ENCODE data around the gene TSPAN12.
"Not testable (repeated sequence)": the region's sequence is repeated elsewhere in the genome, so short reads cannot be mapped to it uniquely, and the experiment has no call there.

Gene TSPAN12

GRCh38 chr7:120805636-120806388 lies 52.1 kb downstream of the TSPAN12 start:
- DNase-seq (ENCODE audit: low read depth), result peak; percentile 8

GRCh38 chr7:120802751-120803150 lies 55.2 kb downstream of the TSPAN12 start:
- no peak for DNase-seq (ENCODE audit: low read depth)

- no peak for DNase-seq (ENCODE audit: low read depth)
Observed at GRCh38 chr7:120799813-120800475, 58.0 kb downstream of the TSPAN12 start.

- no peak for DNase-seq (ENCODE audit: low read depth)
Observed at GRCh38 chr7:120799147-120799546, 58.8 kb downstream of the TSPAN12 start.

- no peak for DNase-seq (ENCODE audit: low read depth)
Observed at GRCh38 chr7:120797026-120797645, 60.8 kb downstream of the TSPAN12 start.

- DNase-seq (ENCODE audit: low read depth), result no peak
Observed at GRCh38 chr7:120794106-120794729, 63.7 kb downstream of the TSPAN12 start.

GRCh38 chr7:120793213-120793936 lies 64.6 kb downstream of the TSPAN12 start:
- no peak for DNase-seq (ENCODE audit: low read depth)

- DNase-seq (ENCODE audit: low read depth), result no peak
Observed at GRCh38 chr7:120792861-120793130, 65.1 kb downstream of the TSPAN12 start.

GRCh38 chr7:120792091-120792860 lies 65.7 kb downstream of the TSPAN12 start:
- peak; percentile 35 for DNase-seq (ENCODE audit: low read depth)

- DNase-seq (ENCODE audit: low read depth), result no peak
Observed at GRCh38 chr7:120785095-120785494, 72.8 kb downstream of the TSPAN12 start.

- no peak for DNase-seq (ENCODE audit: low read depth)
Observed at GRCh38 chr7:120783721-120784120, 74.2 kb downstream of the TSPAN12 start.

GRCh38 chr7:120783273-120783672 lies 74.7 kb downstream of the TSPAN12 start:
- no peak for DNase-seq (ENCODE audit: low read depth)

GRCh38 chr7:120781924-120782323 lies 76.0 kb downstream of the TSPAN12 start:
- not testable (repeated sequence) for DNase-seq (ENCODE audit: low read depth)

GRCh38 chr7:120780938-120781337 lies 77.0 kb downstream of the TSPAN12 start:
- no peak for DNase-seq (ENCODE audit: low read depth)

GRCh38 chr7:120780451-120780850 lies 77.5 kb downstream of the TSPAN12 start:
- DNase-seq (ENCODE audit: low read depth), result not testable (repeated sequence)

- DNase-seq (ENCODE audit: low read depth), result not testable (repeated sequence)
Observed at GRCh38 chr7:120779078-120779477, 78.9 kb downstream of the TSPAN12 start.

GRCh38 chr7:120775755-120776154 lies 82.2 kb downstream of the TSPAN12 start:
- no peak for DNase-seq (ENCODE audit: low read depth)

- no peak for DNase-seq (ENCODE audit: low read depth)
Observed at GRCh38 chr7:120774481-120774880, 83.5 kb downstream of the TSPAN12 start.

- DNase-seq (ENCODE audit: low read depth), result no peak
Observed at GRCh38 chr7:120770206-120770605, 87.7 kb downstream of the TSPAN12 start.

- no peak for DNase-seq (ENCODE audit: low read depth)
Observed at GRCh38 chr7:120760851-120761250, 97.1 kb downstream of the TSPAN12 start.

GRCh38 chr7:120760050-120760449 lies 97.9 kb downstream of the TSPAN12 start:
- no peak for DNase-seq (ENCODE audit: low read depth)
